ENCODE data around the gene MYO1D.
A peak's percentile ranks its signal among the peaks of the same experiment; 100 is the strongest.
"Not testable (repeated sequence)": the region's sequence is repeated elsewhere in the genome, so short reads cannot be mapped to it uniquely, and the experiment has no call there.

MYO1D gene

GRCh38 chr17:32673964-32674363 is 203.0 kb downstream of the MYO1D start:
- no peak for DNase-seq (ENCODE audit: low spot score)

GRCh38 chr17:32672711-32673110 is 204.2 kb downstream of the MYO1D start:
- DNase-seq (ENCODE audit: low spot score), result no peak

GRCh38 chr17:32671896-32672295 is 205.0 kb downstream of the MYO1D start:
- DNase-seq (ENCODE audit: low spot score), result no peak

- no peak for DNase-seq (ENCODE audit: low spot score)
Observed at GRCh38 chr17:32664936-32665583, 211.9 kb downstream of the MYO1D start.

GRCh38 chr17:32660496-32660985 is 216.4 kb downstream of the MYO1D start:
- DNase-seq (ENCODE audit: low spot score), result no peak

GRCh38 chr17:32659419-32659842 is 217.5 kb downstream of the MYO1D start:
- DNase-seq (ENCODE audit: low spot score), result peak; percentile 55

GRCh38 chr17:32658470-32659418 is 218.2 kb downstream of the MYO1D start:
- no peak for DNase-seq (ENCODE audit: low spot score)

- no peak for DNase-seq (ENCODE audit: low spot score)
Observed at GRCh38 chr17:32656886-32657285, 220.0 kb downstream of the MYO1D start.

GRCh38 chr17:32654324-32654723 is 222.6 kb downstream of the MYO1D start:
- no peak for DNase-seq (ENCODE audit: low spot score)

GRCh38 chr17:32651084-32651483 is 225.8 kb downstream of the MYO1D start:
- DNase-seq (ENCODE audit: low spot score), result no peak

GRCh38 chr17:32648450-32648849 is 228.5 kb downstream of the MYO1D start:
- DNase-seq (ENCODE audit: low spot score), result no peak

- DNase-seq (ENCODE audit: low spot score), result no peak
Observed at GRCh38 chr17:32646941-32647340, 230.0 kb downstream of the MYO1D start.

- DNase-seq (ENCODE audit: low spot score), result not testable (repeated sequence)
Observed at GRCh38 chr17:32641514-32641913, 235.4 kb downstream of the MYO1D start.

GRCh38 chr17:32636598-32637218 is 240.2 kb downstream of the MYO1D start:
- DNase-seq (ENCODE audit: low spot score), result no peak

GRCh38 chr17:32634167-32634566 is 242.8 kb downstream of the MYO1D start:
- no peak for DNase-seq (ENCODE audit: low spot score)

- no peak for DNase-seq (ENCODE audit: low spot score)
Observed at GRCh38 chr17:32631341-32632096, 245.4 kb downstream of the MYO1D start.

- DNase-seq (ENCODE audit: low spot score), result no peak
Observed at GRCh38 chr17:32629563-32630190, 247.2 kb downstream of the MYO1D start.

GRCh38 chr17:32628271-32629044 is 248.5 kb downstream of the MYO1D start:
- no peak for DNase-seq (ENCODE audit: low spot score)

- DNase-seq (ENCODE audit: low spot score), result no peak
Observed at GRCh38 chr17:32627239-32627996, 249.5 kb downstream of the MYO1D start.

GRCh38 chr17:32626379-32626791 is 250.5 kb downstream of the MYO1D start:
- DNase-seq (ENCODE audit: low spot score), result no peak
